NCI-H1930 (cell line): ENCODE data around the gene LRRC15.

Experiments used
- DNase-seq, 2 experiments: peaks; one replicate each; lab custom pipeline; 2025; lab: John Stamatoyannopoulos, UW

LRRC15 gene

GRCh38 chr3:194316918-194317317 is 52.6 kb downstream of the LRRC15 start:
- DNase-seq: no peak

DNA sequence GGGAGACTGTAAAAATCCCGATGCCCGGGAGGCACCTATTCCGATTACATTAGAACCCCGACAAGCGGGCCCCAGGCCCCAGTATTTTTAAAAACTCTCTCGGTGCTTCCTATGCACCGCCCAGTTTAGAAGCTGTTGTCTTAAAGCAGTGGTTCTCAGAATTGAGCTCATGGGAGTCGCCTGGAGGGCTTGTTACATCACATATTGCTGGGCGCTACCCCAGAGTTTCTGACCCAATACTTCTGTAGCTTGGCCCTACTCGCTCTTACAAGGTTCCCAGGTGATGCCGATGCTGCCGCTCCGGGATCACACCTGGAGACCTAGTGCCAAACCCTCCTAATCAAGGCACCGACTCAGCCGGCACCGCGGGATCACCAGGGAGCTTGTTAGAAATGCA is 53.6 kb downstream of the LRRC15 start:
- DNase-seq: no peak

DNA sequence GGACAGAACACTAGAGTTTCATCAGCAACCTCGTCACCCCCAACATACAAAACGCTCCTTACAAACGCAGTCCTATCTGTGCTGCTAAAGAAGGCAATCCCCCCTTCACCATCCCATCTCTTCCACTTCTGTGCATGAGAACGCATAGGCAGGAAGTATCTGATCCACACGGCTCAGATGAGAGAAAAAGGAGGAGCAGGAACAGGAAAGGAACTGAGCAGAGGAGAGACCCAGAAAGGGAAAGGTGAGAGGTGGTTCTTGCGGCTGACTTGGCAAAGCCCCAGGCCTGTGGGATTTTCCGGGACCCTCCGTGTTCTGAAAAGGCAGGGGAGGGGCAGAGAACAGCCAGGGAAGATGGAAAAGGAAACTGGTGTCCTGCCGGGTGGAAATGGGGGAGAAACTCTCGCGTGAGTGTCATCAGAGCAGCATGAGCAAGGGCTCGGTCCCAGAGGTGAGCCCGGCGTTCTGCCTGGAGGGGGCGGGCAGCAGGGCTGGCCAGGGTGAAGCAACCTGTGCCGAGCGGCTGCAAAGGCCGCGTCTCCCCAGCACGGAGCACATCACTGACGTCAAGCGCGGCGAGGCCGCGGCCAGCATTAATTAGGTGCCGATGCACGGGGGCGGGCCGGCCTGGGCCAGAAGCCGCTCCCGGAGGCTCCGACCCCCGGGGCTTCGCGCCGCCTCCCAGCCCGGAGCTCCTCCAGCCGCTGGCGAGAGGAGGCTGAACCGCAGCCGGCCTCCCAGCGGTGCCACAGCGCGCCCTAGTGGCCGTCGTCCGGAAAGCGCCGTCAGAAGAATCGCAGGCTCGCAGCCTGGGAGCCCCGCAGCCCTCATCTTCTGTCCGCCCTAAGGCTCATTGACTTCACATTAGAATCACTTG is 54.2 kb downstream of the LRRC15 start:
- DNase-seq: peak; percentile 68 to 84

DNA sequence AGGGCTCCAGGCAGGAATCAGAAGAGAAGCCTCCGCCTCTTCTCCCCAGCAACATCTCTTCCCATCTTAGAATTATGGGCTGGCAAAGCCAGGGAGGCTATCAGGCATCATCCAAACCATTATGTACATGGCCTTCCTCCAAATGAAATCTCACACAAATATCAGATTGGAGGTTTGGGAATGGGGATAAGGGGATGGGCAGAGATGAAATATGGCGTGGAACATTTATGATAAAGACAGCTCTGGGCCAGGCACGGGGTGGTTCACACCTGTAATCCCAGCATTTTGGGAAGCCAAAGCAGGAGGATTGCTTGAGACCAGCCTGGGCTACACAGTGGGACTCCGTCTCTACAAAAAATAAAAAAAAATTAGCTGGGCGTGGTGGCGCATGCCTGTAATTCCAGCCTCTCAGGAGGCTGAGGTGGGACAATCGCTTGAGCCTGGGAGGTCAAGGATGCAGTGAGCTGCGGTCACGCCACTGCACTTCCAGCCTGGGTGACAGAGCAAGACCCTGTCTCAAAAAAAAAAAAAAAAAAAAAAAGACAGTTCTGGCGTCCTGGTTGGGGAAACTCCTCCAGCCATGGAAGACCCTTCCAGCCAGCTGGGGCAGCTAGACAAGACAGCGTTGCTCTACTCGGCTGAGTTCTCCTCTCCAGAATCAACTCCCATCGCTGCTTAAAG is 55.0 kb downstream of the LRRC15 start:
- no peak for DNase-seq

DNA sequence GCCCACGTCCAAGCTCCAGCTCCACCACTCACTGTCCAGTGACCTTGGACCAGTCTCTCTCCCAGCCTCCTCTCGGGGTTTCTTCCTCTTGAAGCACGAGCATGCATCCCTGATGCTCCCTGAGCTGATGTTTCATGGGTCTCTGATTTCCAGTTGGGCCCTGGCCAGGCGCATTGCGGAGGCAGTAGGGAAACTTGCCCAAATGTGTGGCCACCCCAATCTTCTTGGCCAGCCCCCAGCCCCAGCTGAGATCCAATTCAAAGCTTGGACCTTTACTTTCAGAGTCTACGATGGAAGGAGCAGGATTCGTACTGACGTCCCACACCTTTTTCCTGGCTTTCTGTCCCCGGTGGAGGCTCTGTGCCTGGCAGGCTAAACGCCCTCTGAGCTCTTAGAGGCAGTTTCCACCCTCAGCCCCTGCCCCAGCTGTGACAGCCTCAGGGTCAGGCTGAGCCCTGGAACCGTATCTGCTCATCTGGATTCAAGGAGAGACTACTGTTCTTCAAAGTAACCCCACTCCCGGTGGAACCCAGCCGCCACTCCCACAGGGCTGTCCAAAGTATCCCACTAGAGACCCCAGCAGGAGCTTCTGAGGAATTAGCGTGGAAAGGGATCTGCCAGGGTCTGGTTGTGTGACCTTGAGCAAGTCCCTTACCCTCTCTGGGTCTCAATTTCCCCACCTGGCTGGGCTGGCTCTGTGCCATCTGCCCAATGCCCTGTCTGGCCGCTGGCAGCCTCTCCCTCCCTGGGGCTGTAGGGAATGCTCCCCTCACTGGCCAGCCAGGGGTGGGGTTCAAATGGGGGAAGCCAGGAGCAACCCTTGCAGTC is 55.8 kb downstream of the LRRC15 start:
- no peak for DNase-seq

DNA sequence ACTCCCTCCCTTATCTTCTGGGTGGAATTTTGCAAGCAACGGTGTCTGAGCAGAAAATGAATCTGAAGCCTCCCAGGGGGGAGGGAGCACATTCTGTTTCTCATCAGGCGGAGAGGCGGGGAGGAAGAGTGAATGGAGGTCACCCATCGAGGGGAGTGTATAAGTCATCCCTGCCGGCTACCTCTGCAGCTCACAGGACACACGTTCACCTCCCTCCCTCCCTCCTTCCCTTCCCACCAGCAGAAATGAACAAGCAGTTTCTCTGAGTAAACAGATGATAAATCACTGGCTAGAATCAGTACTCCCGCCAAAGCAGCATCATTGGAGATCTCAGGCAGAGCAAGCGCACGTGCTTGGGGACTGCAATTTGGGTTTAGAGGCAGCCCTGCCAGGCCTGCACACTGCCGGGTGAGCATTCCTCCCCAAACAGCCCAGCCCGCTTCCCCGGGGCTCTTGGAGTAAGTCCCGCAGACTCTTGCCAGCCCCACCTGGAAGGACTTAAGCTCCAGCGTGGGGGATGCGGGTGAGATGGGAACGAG is 56.7 kb downstream of the LRRC15 start:
- no peak for DNase-seq

GRCh38 chr3:194312186-194312742 is 57.3 kb downstream of the LRRC15 start:
- no peak for DNase-seq

- no peak for DNase-seq
Measured at GRCh38 chr3:194311000-194311399, 58.5 kb downstream of the LRRC15 start.

DNA sequence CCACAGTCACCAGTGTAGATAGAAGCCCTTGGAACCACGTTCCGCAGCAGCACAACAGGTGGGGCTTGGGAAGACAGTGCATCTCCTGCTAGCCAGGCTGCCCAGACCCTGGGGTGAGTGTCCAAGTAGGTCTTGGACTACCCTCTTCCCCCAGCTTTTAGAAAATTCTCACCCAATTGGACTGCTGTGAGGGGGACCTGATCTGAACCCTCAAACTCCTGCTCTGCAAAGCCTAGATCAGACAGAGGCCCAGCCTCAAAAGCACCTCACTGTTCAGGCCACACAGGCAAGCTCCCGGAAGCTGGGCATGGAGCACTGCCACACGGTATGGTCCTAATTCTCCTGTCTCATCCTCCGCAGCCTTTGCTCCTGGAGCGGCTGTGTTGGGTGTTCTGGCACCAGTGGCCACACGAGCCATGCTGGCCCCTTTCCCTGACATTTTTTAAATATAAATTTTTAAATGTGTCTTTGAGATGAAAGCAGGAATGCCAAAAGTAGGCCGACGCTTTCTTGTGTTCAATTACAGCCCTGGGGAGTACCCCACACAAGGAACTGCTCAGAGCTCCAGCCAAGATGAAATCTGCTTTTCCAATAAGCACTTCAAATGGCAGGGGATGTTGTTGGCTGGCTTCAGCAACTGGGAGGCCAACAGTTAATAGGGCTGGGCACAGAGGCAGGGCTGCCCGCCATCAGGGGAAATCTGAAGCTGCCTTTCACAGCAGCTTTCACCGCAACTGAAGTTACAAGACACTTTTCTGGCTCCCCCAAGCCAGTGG is 59.3 kb downstream of the LRRC15 start:
- DNase-seq: no peak

GRCh38 chr3:194308601-194309449 is 60.7 kb downstream of the LRRC15 start:
- no peak for DNase-seq

- DNase-seq: no peak
Measured at GRCh38 chr3:194307849-194308248, 61.7 kb downstream of the LRRC15 start.

DNA sequence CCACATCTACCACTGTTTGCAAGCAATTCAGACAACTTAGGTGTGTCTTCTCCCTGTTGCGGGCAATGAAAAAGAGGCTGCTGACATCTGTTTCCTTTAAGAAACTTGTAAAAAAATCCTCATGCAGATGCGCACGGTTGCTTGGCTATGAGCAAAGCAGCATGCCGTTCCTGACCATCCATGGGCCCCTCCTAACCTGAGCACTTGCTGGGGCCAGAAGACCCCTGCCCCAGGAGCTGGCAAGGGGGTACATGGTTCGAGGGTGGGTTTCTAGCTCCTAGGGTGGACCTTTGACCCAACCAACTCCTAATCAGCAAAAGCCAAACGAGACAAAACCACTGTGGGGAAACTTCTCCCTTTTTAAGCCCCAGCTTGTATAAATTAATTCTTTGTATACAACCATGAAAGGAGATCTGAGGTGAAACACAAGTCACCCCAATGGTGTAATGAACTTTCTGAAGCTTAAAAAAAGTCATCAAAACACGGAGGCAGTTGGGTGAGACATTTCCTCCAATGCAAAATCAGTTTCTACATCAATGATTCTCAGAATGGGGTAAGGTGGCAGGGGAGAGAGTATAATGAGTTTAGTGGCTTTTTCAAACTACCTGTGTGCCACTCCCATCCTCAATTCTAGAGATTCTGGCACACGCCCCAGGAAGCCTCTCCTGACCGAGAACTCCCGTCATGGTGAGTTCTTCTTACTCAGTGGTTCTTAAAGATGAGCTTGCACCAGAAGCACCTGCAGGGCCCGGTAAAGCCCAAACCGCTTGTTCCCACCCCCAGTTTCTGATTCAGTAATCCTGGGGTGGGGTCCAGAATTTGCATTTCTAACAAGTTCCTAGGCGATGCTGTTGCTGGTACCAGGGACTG is 62.5 kb downstream of the LRRC15 start:
- DNase-seq: no peak

GRCh38 chr3:194306109-194306686 is 63.3 kb downstream of the LRRC15 start:
- no peak for DNase-seq

GRCh38 chr3:194305356-194306108 is 64.0 kb downstream of the LRRC15 start:
- DNase-seq: no peak
